Uterus (tissue), 4 donors: ENCODE results near the gene HMG20B. TPM values are rescaled to one million over a fixed set of nuclear protein-coding genes. Genes with fewer than 3 reads are reported as not detected.
A peak's percentile ranks its signal among the peaks of the same experiment; 100 is the strongest.

Source experiments
- DNase-seq, 2 donors: peaks; one replicate each; pipeline ENCODE4 v3.0.0-alpha.2; 2019 to 2020
- H3K27ac ChIP-seq, 2 donors: fragments of 200-600 bp; sonication (generic); 1 replicate in 1 of 2; 2 replicates in 1 of 2; pipeline ENCODE4 v1.5.1; 2016 to 2018
- H3K27me3 ChIP-seq, 2 donors: fragments of 200-600 bp; sonication (generic); one replicate each; pipeline ENCODE4 v1.5.1; 2018 to 2019; ENCODE audit warnings: control low read depth in 1 of 2
- H3K36me3 ChIP-seq, 2 donors: fragments of 200-600 bp; sonication (generic); one replicate each; pipeline ENCODE4 v1.5.1; 2019; ENCODE audit warnings: control low read depth in 1 of 2
- H3K4me1 ChIP-seq, 2 donors: fragments of 200-600 bp; sonication (generic); one replicate each; pipeline ENCODE4 v1.5.1; 2018 to 2019; ENCODE audit warnings: control low read depth in 1 of 2
- H3K4me3 ChIP-seq, 2 donors: fragments of 200-600 bp; sonication (generic); 1 replicate in 1 of 2; 2 replicates in 1 of 2; pipeline ENCODE4 v1.5.1; 2018 to 2019; ENCODE audit warnings: mild to moderate bottlenecking in 1 of 2
- H3K9me3 ChIP-seq, 2 donors: fragments of 200-600 bp; sonication (generic); one replicate each; pipeline ENCODE4 v1.5.1; 2019; ENCODE audit warnings: control low read depth in 1 of 2
- CTCF ChIP-seq, 4 experiments: fragments of 200-600 bp in 2 of 4; fragments of 450-650 bp in 2 of 4; sonication (generic) in 2 of 4; IDR thresholded peaks; one replicate each; pipeline ENCODE4 v1.5.1; 2016 to 2019; ENCODE audit warnings: antibody characterized with exemption in 4 of 4, mild to moderate bottlenecking in 2 of 4, moderate library complexity in 1 of 4
- POLR2A ChIP-seq, 2 donors: fragments of 450-650 bp; IDR thresholded peaks; one replicate each; pipeline ENCODE4 v1.6.1; 2016; ENCODE audit warnings: antibody characterized with exemption in 2 of 2, mild to moderate bottlenecking in 1 of 2, moderate library complexity in 1 of 2
- intact Hi-C: fragments of 100-400 bp; cut with DNase I; formaldehyde crosslinking; loops from one replicate; pipeline ENCODE4 v1.15.1; 2023; ENCODE audit warnings: low total_unique reads
- small RNA-seq: library from RNA; depleted of rRNA; stranded (forward); fragments of <200 nt; gene quantifications from one replicate; pipeline ENCODE3, GENCODE V24; 2016
- total RNA-seq, 4 donors: library from RNA; depleted of rRNA in 3 of 4; stranded (reverse); fragments of >200 nt in 3 of 4; gene quantifications; one replicate each; pipeline versions ENCODE4 v1.1.0 to v1.2.4, GENCODE V29; 2014 to 2023
- donor health status: DM: yes; HTN: yes; CAD: no.

HMG20B gene
- total RNA-seq, 4 donors from 2014 or later = 52.9 to 232 (median 63.6) TPM

- H3K4me1 ChIP-seq = peaks cover 7 to 10% of the 10 kb centered on the region in 2 donors
- intact Hi-C loops = no loop called here
- H3K36me3 ChIP-seq = no peaks in the 10 kb centered on the region
- no peak for DNase-seq
- no peak overlapping the region for H3K27ac ChIP-seq
- no peaks in the 10 kb centered on the region for H3K27me3 ChIP-seq
- TF ChIP-seq CTCF (IDR thresholded peaks at IDR 0.05) (no peak), POLR2A (IDR thresholded peaks at IDR 0.05) (no peak)
- no peaks in the 10 kb centered on the region for H3K9me3 ChIP-seq
- no peak overlapping the region for H3K4me3 ChIP-seq
These were observed 51.0 kb downstream of the HMG20B start for GRCh38 chr19:3623716-3624115.

GRCh38 chr19:3625996-3626472 lies 53.3 kb downstream of the HMG20B start:
- H3K9me3 ChIP-seq = no peaks in the 10 kb centered on the region
- TF ChIP-seq POLR2A (IDR thresholded peaks at IDR 0.05) (no peak), CTCF (IDR thresholded peaks at IDR 0.05) (no peak)
- H3K27ac ChIP-seq = peak overlapping the region; percentile 91 to 92
- DNase-seq = no peak
- intact Hi-C loops = no loop called here
- peak overlapping the region; percentile 87 to 89 for H3K4me3 ChIP-seq
- no peaks in the 10 kb centered on the region for H3K27me3 ChIP-seq
- H3K36me3 ChIP-seq = no peaks in the 10 kb centered on the region
- peaks cover 7 to 10% of the 10 kb centered on the region in 2 donors for H3K4me1 ChIP-seq

- Histone ChIP-seq H3K36me3 (no peaks in the 10 kb centered on the region), H3K27ac (peak within 1 kb of the TSS; percentile 91 to 92), H3K4me1 (peaks cover 7 to 10% of the 10 kb centered on the region in 2 donors), H3K9me3 (no peaks in the 10 kb centered on the region), H3K27me3 (no peaks in the 10 kb centered on the region), H3K4me3 (peak within 1 kb of the TSS; percentile 87 to 89)
- DNase-seq = peak; percentile 98 to 99
- TF ChIP-seq POLR2A (IDR thresholded peaks at IDR 0.05) (peak; percentile 32 to 78), CTCF (IDR thresholded peaks at IDR 0.05) (peak in 2 of 4 experiments; percentile 51 to 53)
- intact Hi-C loops = no loop called here
These were observed 54.0 kb downstream of the HMG20B start, which contains the start of gene CACTIN for GRCh38 chr19:3626473-3627350. TSS of gene CACTIN (minus strand) at chr19:3626790. CDS start at chr19:3626762, 28 bp downstream.

- H3K36me3 ChIP-seq = no peaks in the 10 kb centered on the region
- DNase-seq = no peak
- no peak for TF ChIP-seq CTCF (IDR thresholded peaks at IDR 0.05)
- TF ChIP-seq POLR2A (IDR thresholded peaks at IDR 0.05) = no peak
- H3K4me1 ChIP-seq = peaks cover 7 to 10% of the 10 kb centered on the region in 2 donors
- no peaks in the 10 kb centered on the region for H3K9me3 ChIP-seq
- no peaks in the 10 kb centered on the region for H3K27me3 ChIP-seq
- H3K4me3 ChIP-seq = no peak overlapping the region
- intact Hi-C loops = no loop called here
- H3K27ac ChIP-seq = peak overlapping the region in 1 of 2 donors; percentile 91
These were observed 54.6 kb downstream of the HMG20B start for GRCh38 chr19:3627351-3627723.

Small RNAs within 50 kb of the gene (small RNA-seq; reads per million reads assigned to genes)
- gene AC005786.1 = not detected

Other genes with a start within 250 kb of the HMG20B start
- gene NFIC, start 206.4 kb upstream of the HMG20B start, total RNA-seq = 100 to 1,000 TPM in 2 of 4 donors, 10 to 100 TPM in 2; 18.5 to 361 (median 82.9) TPM
- under 1 TPM in 1 of 4 donors, not detected in 3; 0.97 TPM for gene SMIM24, start 92.4 kb upstream of the HMG20B start, total RNA-seq
- not detected for gene SMIM44, start 89.5 kb upstream of the HMG20B start, total RNA-seq
- 10 to 100 TPM in 1 of 4 donors, 1 to 10 TPM in 3; 1.2 to 10.4 (median 4.7) TPM for gene DOHH, start 72.3 kb upstream of the HMG20B start, total RNA-seq
- 10 to 100 TPM in 3 of 4 donors, 1 to 10 TPM in 1; 3.8 to 70.8 (median 33.0) TPM for gene FZR1, start 66.6 kb upstream of the HMG20B start, total RNA-seq
- gene TEKTIP1, start 33.8 kb upstream of the HMG20B start, total RNA-seq = 1 to 10 TPM in 1 of 4 donors, not detected in 3; 5.5 TPM
- gene MFSD12, start 15.4 kb upstream of the HMG20B start, total RNA-seq = 10 to 100 TPM in 3 of 4 donors, under 1 TPM in 1; 0.59 to 44.9 (median 38.9) TPM
- 1 to 10 TPM in 1 of 4 donors, under 1 TPM in 1, not detected in 2; 0.07 to 4.0 TPM for gene GIPC3, start 12.5 kb downstream of the HMG20B start, total RNA-seq
- gene TBXA2R, start 33.9 kb downstream of the HMG20B start, total RNA-seq = 1 to 10 TPM in 2 of 4 donors, not detected in 2; 2.6 to 7.3 TPM
- gene CACTIN, start 53.8 kb downstream of the HMG20B start, total RNA-seq = 10 to 100 TPM in 3 of 4 donors, 1 to 10 TPM in 1; 6.8 to 28.4 (median 20.7) TPM
- 10 to 100 TPM in 3 of 4 donors, 1 to 10 TPM in 1; 6.2 to 77.5 (median 33.2) TPM for gene PIP5K1C, start 127.5 kb downstream of the HMG20B start, total RNA-seq
- 1 to 10 TPM in 3 of 4 donors, under 1 TPM in 1; 0.37 to 7.4 (median 3.9) TPM for gene TJP3, start 135.4 kb downstream of the HMG20B start, total RNA-seq
- gene APBA3, start 188.7 kb downstream of the HMG20B start, total RNA-seq = 10 to 100 TPM; 14.1 to 52.6 (median 27.4) TPM
- 100 to 1,000 TPM in 1 of 4 donors, 10 to 100 TPM in 3; 14.4 to 196 (median 40.0) TPM for gene MRPL54, start 189.7 kb downstream of the HMG20B start, total RNA-seq
- 1 to 10 TPM in 1 of 4 donors, under 1 TPM in 1, not detected in 2; 0.14 to 4.3 TPM for gene RAX2, start 199.3 kb downstream of the HMG20B start, total RNA-seq
- 10 to 100 TPM in 1 of 4 donors, 1 to 10 TPM in 2, not detected in 1; 1.0 to 11.2 (median 1.5) TPM for gene MATK, start 213.4 kb downstream of the HMG20B start, total RNA-seq